D721Med (cell line): Measurements from ENCODE around the gene IKZF4.

ENCODE experiments used
- DNase-seq: peaks from one replicate; pipeline ENCODE4 v3.0.0; 2011; ENCODE audit warnings: low spot score; ENCODE audit not compliant: insufficient read length
- FAIRE-seq: peaks from 2 replicates; lab custom pipeline; 2011; peaks lifted over from hg19 to GRCh38; lab: Jason Lieb, UNC
- CTCF ChIP-seq: IDR thresholded peaks from 2 replicates; pipeline ENCODE4 v1.5.1; 2012; ENCODE audit warnings: mild to moderate bottlenecking, control low read depth; ENCODE audit not compliant: insufficient read depth; ENCODE audit errors: missing control alignments

The IKZF4 gene

GRCh38 chr12:56031987-56032386 lies 11.1 kb downstream of the IKZF4 start:
- FAIRE-seq: no peak

GRCh38 chr12:56034586-56035332 lies 13.9 kb downstream of the IKZF4 start:
- DNase-seq (no peak), FAIRE-seq (no peak)
- TF ChIP-seq CTCF: no peak

More at GRCh38 chr12:56031987-56032386, 11.1 kb downstream of the IKZF4 start:
- DNase-seq: no peak
- no peak for TF ChIP-seq CTCF

- FAIRE-seq: no peak
Measured at GRCh38 chr12:56037161-56037560, 16.3 kb downstream of the IKZF4 start.

GRCh38 chr12:56038022-56038655 lies 17.3 kb downstream of the IKZF4 start:
- TF ChIP-seq CTCF: no peak
- FAIRE-seq (no peak), DNase-seq (no peak)

More at GRCh38 chr12:56037161-56037560, 16.3 kb downstream of the IKZF4 start:
- no peak for DNase-seq
- TF ChIP-seq CTCF: no peak

- FAIRE-seq (no peak), DNase-seq (no peak)
- TF ChIP-seq CTCF: no peak
Measured at GRCh38 chr12:56040151-56040550, 19.3 kb downstream of the IKZF4 start.

GRCh38 chr12:56040963-56041551 lies 20.2 kb downstream of the IKZF4 start:
- no peak for FAIRE-seq
- no peak for TF ChIP-seq CTCF
- DNase-seq: no peak
